SK-N-SH (cell line): ENCODE results near the gene CNOT1.

ENCODE experiments used
- EP300 ChIP-seq, 2 experiments: IDR thresholded peaks; 2 replicates each; pipeline versions ENCODE4 v1.4.0 to v1.6.1; 2012; ENCODE audit warnings: borderline replicate concordance in 1 of 2, low read depth in 1 of 2, low read length in 1 of 2
- GABPA ChIP-seq: IDR thresholded peaks from 2 replicates; pipeline ENCODE4 v1.4.0; 2012; ENCODE audit warnings: low read depth, mild to moderate bottlenecking
- MEF2A ChIP-seq: IDR thresholded peaks from 2 replicates; pipeline ENCODE4 v1.4.0; 2012; ENCODE audit warnings: low read depth, borderline replicate concordance
- POLR2AphosphoS5 ChIP-seq: IDR thresholded peaks from 2 replicates; pipeline ENCODE4 v1.6.1; 2012; ENCODE audit warnings: low read depth, low read length
- RCOR1 ChIP-seq: fragments of 150-350 bp; IDR thresholded peaks from 2 replicates; pipeline ENCODE4 v1.6.1; 2017; ENCODE audit warnings: antibody characterized with exemption, low read length
- SMC3 ChIP-seq: IDR thresholded peaks from 2 replicates; pipeline ENCODE4 v1.6.1; 2012; ENCODE audit warnings: low read depth, low read length, improper control_type of control experiment
- TAF1 ChIP-seq: IDR thresholded peaks from 2 replicates; pipeline ENCODE4 v1.6.1; 2012; ENCODE audit warnings: low read depth, mild to moderate bottlenecking, low read length, moderate library complexity, borderline replicate concordance
- TCF12 ChIP-seq: IDR thresholded peaks from 2 replicates; pipeline ENCODE4 v1.4.0; 2012
- TF ChIP-seq, protein P1 (sequence below): fragments of 200-600 bp; sonication (generic); IDR thresholded peaks from 2 replicates; pipeline ENCODE4 v1.6.1; 2017; ENCODE audit warnings: antibody characterized with exemption, mild to moderate bottlenecking, moderate library complexity
- TF ChIP-seq, protein P2 (sequence below): IDR thresholded peaks from 2 replicates; pipeline ENCODE4; 2012

DNA sequence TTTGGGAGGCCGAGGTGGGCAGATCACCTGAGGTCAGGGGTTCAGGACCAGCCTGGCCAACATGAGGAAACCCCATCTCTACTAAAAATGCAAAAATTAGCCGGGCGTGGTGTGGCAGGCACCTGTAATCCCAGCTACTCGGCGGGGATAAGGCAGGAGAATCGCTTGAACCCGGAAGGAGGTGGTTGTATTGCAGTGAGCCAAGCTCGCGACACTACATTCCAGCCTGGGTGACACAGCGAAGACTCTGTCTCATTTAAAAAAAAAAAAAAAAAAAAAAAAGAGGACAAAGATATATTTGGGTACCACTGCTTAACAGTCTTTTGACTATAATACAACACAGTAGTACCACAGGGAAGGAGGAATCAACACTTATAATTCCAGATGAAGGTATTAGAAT lies 9.2 kb downstream of the CNOT1 start:
- TF ChIP-seq, protein P1, sequence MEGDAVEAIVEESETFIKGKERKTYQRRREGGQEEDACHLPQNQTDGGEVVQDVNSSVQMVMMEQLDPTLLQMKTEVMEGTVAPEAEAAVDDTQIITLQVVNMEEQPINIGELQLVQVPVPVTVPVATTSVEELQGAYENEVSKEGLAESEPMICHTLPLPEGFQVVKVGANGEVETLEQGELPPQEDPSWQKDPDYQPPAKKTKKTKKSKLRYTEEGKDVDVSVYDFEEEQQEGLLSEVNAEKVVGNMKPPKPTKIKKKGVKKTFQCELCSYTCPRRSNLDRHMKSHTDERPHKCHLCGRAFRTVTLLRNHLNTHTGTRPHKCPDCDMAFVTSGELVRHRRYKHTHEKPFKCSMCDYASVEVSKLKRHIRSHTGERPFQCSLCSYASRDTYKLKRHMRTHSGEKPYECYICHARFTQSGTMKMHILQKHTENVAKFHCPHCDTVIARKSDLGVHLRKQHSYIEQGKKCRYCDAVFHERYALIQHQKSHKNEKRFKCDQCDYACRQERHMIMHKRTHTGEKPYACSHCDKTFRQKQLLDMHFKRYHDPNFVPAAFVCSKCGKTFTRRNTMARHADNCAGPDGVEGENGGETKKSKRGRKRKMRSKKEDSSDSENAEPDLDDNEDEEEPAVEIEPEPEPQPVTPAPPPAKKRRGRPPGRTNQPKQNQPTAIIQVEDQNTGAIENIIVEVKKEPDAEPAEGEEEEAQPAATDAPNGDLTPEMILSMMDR: no peak
- TF ChIP-seq GABPA (no peak), TCF12 (no peak), POLR2AphosphoS5 (no peak), EP300 (IDR thresholded peaks at IDR 0.05; ENCODE audit: borderline replicate concordance in 1 of 2, low read depth in 1 of 2, low read length in 1 of 2) (no peak), TAF1 (no peak), SMC3 (no peak), MEF2A (no peak), RCOR1 (no peak)
- TF ChIP-seq, protein P2, sequence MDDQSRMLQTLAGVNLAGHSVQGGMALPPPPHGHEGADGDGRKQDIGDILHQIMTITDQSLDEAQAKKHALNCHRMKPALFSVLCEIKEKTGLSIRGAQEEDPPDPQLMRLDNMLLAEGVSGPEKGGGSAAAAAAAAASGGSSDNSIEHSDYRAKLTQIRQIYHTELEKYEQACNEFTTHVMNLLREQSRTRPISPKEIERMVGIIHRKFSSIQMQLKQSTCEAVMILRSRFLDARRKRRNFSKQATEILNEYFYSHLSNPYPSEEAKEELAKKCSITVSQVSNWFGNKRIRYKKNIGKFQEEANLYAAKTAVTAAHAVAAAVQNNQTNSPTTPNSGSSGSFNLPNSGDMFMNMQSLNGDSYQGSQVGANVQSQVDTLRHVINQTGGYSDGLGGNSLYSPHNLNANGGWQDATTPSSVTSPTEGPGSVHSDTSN: no peak
